NCI-H2196 treated with DMSO at 0.1 percent for 48 hours (cell line): ENCODE data around the gene ANO4.
"Not testable (repeated sequence)": the region's sequence is repeated elsewhere in the genome, so short reads cannot be mapped to it uniquely, and the experiment has no call there.

Experiments
- DNase-seq: peaks from one replicate; lab custom pipeline; 2025; ENCODE audit not compliant: unreplicated experiment; lab: John Stamatoyannopoulos, UW

ANO4 gene

GRCh38 chr12:101039848-101040531 is 245.4 kb downstream of the ANO4 start:
- no peak for DNase-seq

GRCh38 chr12:101040936-101041335 is 246.4 kb downstream of the ANO4 start:
- no peak for DNase-seq

- no peak for DNase-seq
Measured at GRCh38 chr12:101042211-101042610, 247.6 kb downstream of the ANO4 start.

- DNase-seq, result no peak
Measured at GRCh38 chr12:101044512-101045059, 250.0 kb downstream of the ANO4 start.

- no peak for DNase-seq
Measured at GRCh38 chr12:101045486-101046464, 251.2 kb downstream of the ANO4 start.

- DNase-seq, result no peak
Measured at GRCh38 chr12:101047652-101048051, 253.1 kb downstream of the ANO4 start.

- DNase-seq, result no peak
Measured at GRCh38 chr12:101050631-101051030, 256.1 kb downstream of the ANO4 start.

GRCh38 chr12:101051151-101051550 is 256.6 kb downstream of the ANO4 start:
- no peak for DNase-seq

- no peak for DNase-seq
Measured at GRCh38 chr12:101051901-101052550, 257.4 kb downstream of the ANO4 start.

- no peak for DNase-seq
Measured at GRCh38 chr12:101053203-101053602, 258.6 kb downstream of the ANO4 start.

GRCh38 chr12:101055940-101056339 is 261.4 kb downstream of the ANO4 start:
- no peak for DNase-seq

GRCh38 chr12:101062508-101062907 is 267.9 kb downstream of the ANO4 start:
- DNase-seq, result not testable (repeated sequence)

- no peak for DNase-seq
Measured at GRCh38 chr12:101064721-101065120, 270.1 kb downstream of the ANO4 start.

- DNase-seq, result no peak
Measured at GRCh38 chr12:101066489-101066888, 271.9 kb downstream of the ANO4 start.

- DNase-seq, result no peak
Measured at GRCh38 chr12:101068402-101068801, 273.8 kb downstream of the ANO4 start.

- no peak for DNase-seq
Measured at GRCh38 chr12:101068836-101069235, 274.3 kb downstream of the ANO4 start.

- DNase-seq, result no peak
Measured at GRCh38 chr12:101074940-101075680, 280.5 kb downstream of the ANO4 start.

GRCh38 chr12:101076921-101077320 is 282.3 kb downstream of the ANO4 start:
- DNase-seq, result no peak

- no peak for DNase-seq
Measured at GRCh38 chr12:101077791-101078528, 283.4 kb downstream of the ANO4 start.
